ENCODE results near the gene MTNR1B.

MTNR1B gene

DNA sequence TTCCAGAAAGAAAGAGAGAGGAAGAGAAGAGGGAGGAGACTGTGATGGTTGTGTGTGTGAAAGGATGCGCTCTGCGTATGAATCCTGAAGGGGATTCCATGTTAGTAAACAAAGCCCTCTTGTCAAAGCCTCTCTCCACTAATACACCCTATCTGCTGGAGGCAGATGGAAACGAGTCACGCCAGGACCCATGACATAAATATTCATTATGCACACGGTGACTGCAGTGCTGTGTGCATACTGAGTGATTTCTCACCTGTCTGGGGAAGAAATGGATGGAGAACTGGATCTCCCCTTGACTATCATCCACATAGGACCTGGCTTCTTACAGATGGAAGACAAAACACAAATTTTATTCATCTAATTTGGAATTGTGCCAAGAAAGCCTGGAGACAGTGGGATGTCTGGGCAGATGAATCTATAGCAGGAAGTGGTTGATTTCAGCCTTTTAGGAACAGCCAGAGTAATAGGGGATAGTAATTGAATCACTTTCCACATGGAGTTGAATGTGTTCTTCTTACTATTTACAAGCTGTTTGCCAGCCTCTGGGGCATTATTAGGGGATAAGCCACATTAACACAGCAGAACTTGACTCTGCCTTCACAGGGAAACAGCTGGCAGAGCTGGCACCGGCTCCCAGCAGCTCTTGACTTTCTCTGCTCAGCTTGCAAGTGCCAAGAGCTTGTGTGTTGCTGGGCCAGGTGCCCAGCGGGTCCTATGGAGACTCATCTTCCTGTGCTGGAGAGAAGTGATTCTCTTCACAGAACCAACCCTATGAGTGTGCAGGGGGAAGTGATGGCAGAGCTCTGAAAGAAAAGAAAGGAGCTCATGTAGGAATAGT lies 9.0 kb downstream of the MTNR1B start:
- no peak for DNase-seq

DNA sequence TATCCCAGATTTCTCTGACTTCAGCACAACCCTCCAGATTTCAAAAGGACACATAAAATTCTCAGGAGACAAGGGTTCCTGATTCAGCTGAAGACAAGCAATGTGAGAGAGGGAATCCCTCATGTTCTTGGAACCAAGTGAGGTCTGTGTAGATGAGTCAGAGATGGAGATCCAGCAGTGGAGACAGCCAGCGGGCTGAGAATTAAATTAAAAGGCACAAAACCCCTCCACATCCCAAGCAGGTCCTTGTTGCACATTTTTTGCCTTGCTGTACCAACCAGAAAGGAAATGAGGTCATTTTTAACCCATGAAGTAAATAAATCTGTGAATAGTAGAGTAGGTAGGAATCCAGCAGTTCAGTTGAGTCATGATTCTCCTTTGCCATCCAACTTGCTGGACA lies 9.7 kb downstream of the MTNR1B start:
- no peak for DNase-seq

DNA sequence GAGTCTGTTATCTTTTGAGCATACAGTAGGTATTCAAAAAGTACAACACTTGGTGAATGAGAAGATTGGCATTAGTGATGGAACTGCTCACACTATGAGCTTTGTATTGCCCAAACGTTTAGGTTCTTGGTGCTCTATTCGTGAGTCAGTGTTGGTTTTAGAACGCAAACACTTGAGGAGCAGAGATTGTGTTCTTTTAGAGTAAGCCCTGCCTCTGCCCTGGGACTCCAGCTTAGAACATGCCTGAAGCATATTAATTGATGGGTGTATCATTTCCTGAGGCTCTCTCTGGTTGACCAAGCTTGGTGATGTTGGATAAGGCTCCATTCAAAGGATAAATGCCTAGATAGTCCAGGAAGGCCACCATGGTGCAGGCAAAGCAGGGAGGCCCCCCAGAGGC lies 10.9 kb downstream of the MTNR1B start:
- no peak for DNase-seq

DNA sequence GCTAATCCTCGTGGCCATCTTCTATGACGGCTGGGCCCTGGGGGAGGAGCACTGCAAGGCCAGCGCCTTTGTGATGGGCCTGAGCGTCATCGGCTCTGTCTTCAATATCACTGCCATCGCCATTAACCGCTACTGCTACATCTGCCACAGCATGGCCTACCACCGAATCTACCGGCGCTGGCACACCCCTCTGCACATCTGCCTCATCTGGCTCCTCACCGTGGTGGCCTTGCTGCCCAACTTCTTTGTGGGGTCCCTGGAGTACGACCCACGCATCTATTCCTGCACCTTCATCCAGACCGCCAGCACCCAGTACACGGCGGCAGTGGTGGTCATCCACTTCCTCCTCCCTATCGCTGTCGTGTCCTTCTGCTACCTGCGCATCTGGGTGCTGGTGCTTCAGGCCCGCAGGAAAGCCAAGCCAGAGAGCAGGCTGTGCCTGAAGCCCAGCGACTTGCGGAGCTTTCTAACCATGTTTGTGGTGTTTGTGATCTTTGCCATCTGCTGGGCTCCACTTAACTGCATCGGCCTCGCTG lies 12.1 kb downstream of the MTNR1B start:
- DNase-seq: no peak

DNA sequence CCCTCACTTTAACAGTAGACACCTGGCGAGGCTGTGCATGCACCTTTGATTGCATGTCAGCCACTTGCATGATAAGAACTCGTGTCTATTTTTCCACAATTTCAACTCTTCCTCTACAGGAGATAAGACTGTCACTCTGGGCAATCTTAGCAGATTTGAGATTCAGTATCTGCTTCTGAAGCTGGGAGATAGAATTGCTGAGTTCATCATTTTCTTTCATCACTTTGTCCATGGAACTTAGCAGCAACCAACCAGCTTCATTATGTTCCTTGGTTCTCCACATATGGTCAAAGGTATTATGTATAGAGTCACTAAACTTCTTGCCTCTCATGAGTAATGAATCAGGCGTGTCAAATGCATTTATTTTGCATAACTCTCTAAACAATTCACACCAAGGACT lies 17.1 kb downstream of the MTNR1B start:
- no peak for DNase-seq

DNA sequence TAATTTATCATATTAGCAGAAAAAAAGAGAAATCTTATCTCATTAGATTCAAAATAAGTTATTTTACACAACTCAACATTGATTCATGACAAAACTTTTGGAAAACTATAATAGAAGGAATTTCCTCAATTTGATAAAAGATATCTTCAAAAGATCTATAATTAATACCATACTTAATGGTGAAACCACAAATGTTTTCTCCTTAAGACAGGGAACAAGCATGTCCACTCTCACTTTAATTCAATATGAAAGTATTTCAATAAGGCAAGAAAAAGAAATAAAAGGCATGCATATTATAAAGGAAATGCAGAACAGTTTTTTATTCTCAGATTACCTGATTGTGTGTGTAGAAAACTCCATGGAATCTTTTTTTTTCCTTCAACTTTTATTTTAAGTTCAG lies 23.6 kb downstream of the MTNR1B start:
- DNase-seq: no peak

DNA sequence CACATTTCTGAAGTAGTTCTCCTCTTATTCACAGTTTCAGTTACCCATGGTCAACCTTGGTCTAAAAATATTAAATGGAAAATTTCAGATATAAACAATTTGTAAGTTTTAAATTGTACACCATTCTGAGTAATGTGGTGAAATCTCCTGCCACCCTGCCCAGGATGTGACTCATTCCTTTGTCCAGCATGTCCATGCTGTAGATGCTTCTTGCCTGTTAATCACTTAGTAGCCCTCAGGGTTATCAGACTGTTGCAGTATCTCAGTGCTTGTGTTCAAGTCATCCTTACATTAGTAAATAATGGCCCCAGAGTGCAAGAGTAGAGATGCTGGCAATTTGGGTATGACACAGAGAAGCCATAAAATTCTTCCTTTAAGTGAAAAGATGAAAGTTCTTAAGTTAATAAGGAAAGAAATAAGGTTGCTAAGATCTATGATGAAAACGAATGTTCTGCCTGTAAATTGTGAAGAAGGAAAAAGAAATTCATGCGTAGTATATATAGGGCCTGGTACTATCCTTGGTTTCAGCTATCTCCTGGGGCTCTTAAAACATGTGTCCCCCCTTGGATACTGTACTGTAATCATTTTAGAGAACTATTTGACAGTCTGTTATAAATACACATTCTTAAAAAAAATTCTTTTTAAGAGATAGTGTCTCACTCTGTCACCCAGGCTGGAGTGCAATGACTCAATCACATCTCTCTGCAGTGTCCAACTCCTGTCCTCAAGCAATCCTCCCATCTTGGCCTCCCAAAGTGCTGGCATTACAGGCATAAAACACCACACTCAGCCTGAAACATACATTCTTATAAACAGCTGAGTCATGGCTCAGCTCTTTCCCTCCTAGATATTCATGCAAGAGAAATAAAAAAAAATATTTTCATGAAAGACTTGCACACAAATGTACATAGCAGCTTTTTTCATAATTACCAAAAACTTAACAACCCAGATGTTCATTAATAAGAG lies 31.3 kb downstream of the MTNR1B start:
- DNase-seq: no peak

DNA sequence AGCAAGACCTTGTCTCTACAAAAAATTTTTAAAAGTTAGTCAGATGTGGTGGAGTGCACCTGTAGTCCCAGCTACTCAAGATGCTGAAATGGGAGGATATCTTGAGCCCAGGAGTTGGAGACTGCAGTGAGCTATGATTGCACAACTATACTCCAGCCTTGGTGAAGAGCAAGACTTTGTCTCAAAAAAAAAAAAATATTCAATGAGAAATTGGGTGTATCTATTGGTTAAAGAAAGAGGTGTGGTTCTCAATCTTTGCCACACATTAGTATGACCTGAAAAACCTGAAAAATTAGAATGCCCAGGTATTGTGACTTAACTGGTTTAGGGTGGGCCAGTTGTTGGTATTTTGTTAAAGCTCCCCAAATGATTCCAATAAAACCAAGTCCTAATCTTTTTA lies 32.4 kb downstream of the MTNR1B start:
- no peak for DNase-seq

DNA sequence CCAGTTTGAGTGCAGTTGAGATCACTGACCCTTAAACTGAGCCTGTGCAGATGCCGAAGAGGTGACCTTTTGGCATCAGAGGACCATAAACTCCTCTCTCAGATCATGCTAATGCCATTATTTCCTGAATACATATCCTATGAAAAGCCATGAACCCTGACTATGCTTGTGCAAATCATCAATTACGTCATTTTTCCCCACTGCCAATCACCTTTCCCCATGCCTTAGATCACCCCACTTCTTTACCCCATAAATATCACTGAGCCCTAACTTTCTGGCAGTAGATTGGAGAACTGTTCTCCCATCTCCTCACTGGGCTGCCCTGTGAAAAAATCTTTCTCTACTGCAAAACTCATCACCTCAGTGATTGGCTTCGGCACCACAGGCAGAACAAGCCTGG lies 32.9 kb downstream of the MTNR1B start:
- DNase-seq: no peak

DNA sequence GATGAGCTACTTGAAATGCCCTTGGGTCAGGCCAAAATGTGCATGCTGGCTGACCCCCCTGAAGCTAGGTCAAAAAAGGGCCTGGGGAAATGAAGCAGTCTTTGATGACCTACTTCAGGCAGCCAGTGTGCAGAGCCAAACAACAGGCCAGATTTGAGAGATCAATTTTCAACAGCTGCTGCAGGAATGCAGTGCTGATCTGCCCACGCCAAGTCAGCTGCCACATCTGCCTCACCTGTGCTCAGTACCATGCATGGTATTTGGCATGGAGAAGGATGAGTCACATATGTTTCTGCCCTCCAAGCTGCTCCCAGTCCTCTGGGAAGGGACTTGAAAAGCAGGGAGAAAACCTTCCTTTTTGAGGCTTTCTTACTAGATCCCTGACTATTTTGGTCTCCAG lies 35.8 kb downstream of the MTNR1B start:
- DNase-seq: no peak

DNA sequence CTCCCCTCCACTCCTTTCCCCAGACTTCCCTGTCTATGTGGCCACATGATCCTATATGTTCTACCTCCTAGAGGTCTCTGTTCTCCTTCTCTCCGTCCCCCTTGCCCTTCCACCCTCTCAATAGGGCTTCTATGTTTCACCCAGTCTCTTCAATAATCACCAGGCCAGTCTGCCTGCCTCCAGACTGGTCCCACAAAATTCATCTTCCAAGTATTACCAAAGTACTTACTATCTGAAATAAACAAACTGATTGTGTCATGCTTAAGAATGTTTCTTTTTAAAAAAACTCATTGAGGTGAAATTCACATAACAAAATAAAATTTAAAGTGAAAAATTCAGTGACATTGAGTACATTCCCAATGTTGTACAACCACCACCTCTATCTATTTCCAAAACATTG lies 44.2 kb downstream of the MTNR1B start:
- DNase-seq: no peak

DNA sequence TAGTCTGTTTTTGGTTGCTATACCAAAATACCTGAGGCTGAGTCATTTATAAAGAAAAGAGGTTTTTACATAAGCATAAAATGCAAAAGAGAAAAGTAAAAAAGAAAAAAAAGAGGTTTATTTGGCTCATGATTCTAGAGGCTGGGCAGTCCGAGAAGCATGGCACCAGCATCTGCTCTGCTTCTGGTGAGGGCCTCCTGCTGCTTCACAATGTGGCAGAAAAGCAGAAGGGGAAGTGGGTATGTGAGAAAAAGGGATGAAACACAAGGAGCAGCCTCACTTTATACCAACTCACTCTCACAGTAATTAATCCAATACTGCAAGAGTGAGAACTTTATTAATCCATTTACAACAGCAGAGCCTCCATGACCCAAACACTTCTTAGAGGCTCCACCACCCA lies 47.1 kb downstream of the MTNR1B start:
- DNase-seq: no peak

DNA sequence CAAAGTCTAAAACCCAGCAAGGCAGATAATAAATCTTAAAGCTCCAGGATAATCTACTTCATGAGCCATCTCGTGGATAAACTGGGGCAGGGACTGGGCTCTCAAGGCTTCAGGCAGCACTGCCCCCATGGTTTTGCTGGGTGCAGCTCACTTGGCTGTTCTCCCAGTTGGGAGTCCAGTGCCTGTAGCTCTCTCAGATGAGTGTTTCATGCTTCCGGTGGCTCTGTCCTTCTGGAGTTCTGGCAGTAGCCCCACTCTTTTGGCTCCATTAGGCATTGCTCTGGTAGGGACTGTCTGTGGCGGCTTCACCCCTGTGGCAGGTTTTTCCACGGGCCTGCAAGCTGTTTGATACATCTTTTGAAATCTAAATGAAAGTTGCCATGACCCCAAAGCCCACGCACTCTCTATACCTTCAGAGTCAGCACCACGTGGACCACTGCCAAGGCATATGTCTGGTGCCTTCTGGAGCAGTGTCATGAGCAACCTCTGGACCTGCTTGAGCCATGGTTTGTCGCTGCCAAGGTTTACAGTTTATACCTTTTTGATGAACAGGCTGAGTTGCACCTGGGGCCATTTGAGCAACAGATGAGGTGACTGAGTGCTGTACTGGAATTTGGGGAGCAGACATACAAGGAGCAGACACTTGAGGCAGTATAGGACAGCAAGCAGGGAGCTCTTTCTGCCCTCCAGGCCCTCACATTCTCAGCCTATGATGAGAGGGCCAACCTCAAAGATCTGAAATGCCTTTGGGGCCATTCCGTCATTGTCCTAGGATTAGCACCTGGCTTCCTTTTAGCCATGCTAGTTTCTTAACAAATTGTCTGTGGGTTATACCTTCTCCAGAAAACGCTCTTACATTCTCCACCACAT lies 48.6 kb downstream of the MTNR1B start:
- no peak for DNase-seq

DNA sequence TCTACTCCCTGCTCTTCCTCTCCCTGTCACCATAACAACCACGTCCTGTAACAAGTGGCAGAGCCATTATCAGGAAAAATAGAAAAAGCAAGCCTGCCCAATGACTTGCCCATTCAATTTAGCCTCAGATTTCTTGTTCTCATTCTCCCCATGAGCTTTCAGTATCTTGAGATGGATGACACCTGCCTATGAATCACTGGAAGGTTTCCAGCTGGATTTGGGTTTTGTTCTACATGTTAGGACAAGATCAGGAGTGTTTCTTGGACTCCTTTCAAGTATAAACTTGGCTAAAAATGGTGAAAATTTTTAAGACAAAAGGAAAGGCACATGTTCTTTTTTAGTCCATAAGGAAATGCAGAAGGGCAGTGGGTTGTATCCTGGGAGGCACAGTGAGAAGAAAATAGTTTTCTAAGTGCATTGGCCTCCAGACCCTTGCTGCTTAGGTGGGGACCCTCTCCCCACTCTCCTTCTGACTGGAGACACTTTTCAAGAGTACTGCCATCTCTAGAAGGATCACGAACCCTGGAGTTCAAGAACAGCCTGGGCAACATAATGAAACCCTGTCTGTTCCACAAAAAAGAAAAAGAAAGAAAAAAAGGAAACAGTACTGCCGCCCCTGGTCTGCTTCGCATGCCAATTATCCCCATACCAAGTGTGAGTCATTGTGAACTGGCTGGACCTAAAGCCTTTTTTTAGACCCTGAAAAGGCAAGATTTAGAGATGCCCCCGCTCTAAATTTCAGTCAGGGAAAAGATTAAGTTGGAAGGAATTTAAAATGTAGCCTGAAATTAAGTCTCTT lies 51.0 kb downstream of the MTNR1B start:
- no peak for DNase-seq

DNA sequence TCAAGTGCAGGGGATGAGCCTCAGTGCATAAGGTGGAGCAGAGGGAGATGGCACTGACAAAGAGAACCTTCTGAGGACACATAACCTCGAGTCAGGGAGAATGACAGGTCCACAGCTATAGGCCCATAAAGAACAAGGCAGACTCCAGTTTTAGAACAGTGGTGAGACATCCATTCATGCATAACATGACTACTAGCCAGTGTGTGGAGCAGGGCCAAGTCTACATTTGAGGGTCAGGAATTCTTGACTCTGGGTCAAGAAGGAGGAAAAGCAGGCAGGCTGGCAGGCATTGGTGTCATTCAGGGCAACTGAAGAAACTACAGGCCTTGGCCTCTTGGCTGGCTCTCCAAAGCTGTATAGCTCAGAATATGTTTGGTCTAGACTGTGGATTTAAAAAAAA lies 54.9 kb downstream of the MTNR1B start:
- no peak for DNase-seq

DNA sequence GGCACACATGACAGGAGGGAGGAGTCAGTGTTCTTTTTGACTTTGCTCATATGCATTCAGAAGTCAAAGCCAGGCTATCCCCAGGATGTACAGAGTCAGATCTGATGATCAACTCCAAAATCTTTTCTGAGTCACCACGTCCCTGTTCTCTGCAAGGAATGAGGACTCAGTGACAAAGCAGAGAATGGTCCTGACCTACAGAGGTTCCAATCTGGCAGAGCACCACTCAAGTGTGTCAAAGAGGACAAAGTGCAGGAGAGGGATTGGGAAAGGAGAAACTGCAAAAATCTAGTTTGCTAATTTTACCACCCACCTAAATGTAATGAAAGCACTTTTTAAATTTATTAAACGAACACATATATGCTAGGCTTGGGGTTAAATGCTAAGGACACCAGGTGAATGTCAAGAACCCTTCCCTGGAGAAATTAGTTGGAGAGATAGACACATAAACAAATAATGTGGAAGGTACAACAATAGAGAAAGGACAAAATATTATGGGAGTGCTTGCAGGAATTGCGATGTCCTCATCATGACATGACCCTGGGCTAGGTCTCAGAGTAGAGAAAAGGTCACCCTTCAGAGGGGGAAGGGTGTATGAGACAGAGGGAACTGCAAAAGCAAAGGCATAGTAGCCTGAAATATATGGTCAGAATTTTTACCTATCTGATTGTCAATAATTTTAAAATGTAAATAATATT lies 56.3 kb downstream of the MTNR1B start:
- DNase-seq: no peak

DNA sequence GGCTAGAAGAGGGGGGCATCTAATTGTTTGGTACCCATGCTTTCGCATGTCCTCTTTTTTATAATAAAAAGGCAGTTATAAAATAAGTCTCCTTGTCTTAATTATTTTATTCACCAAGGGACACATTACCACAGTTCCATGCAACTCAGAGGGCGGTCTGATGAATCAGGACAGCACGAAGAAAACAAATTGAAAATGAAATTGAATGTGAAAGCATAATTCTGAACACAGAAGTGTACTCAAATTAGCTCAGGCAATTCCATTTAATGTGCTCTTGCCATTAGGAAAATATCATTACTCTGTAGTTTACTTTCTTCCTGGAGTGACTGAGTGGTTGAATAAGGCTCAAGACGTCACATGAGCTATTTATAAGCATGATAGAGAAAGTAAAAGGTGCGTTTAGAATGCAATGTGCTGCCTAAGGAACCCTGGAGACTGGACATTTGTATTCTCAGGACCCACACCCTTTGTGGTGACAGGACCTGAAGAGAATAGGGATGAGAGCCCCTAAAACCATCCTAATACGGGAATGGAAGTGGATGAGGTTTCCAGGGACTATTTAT lies 59.6 kb downstream of the MTNR1B start:
- DNase-seq: no peak

DNA sequence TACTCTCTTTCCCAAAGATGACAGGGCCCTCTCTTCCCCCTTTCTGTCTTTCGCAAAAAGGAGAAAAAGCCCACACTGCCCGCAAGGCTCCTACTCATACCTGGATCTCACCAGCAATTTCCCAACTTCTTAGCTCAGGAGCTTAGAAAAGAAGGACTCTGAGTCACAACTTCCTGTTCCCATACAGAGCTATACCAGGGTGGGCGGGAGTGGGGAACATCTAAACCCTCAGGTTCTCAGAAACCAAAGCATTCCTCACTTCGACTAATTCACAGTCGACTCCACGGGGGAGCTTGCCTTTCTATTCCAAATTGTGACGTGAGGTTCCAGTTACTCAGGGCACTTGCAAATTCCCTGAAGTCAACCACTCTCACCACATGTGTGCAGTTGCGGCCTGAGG lies 61.9 kb downstream of the MTNR1B start:
- no peak for DNase-seq
